GM23248 (cell line): ENCODE measurements around the gene SERPINA6. TPM values are rescaled to one million over a fixed set of nuclear protein-coding genes. Genes with fewer than 3 reads are reported as not detected.
"Not testable (repeated sequence)": the region's sequence is repeated elsewhere in the genome, so short reads cannot be mapped to it uniquely, and the experiment has no call there.

Source experiments
- DNase-seq: peaks from one replicate; pipeline ENCODE4 v3.0.0-alpha.2; 2015
- H2AFZ ChIP-seq: fragments of 200-600 bp; sonication (generic); 2 replicates; pipeline ENCODE4 v1.6.1; 2016; ENCODE audit warnings: antibody characterized with exemption
- H3F3A ChIP-seq: fragments of 200-600 bp; sonication (generic); 2 replicates; pipeline ENCODE4 v1.6.1; 2016; ENCODE audit warnings: mild to moderate bottlenecking, antibody characterized with exemption, mixed run types; ENCODE audit not compliant: insufficient read depth
- H3K27ac ChIP-seq: fragments of 200-600 bp; sonication (generic); 2 replicates; pipeline ENCODE4 v1.5.1; 2016; ENCODE audit warnings: mild to moderate bottlenecking
- H3K27me3 ChIP-seq: fragments of 200-600 bp; sonication (generic); replicated peaks from 2 replicates; pipeline ENCODE4 v1.6.1; 2016; ENCODE audit warnings: mild to moderate bottlenecking; ENCODE audit not compliant: insufficient read depth
- H3K36me3 ChIP-seq: fragments of 200-600 bp; sonication (generic); 2 replicates; pipeline ENCODE4 v1.6.1; 2016; ENCODE audit warnings: low read depth, mild to moderate bottlenecking
- H3K4me1 ChIP-seq: fragments of 200-600 bp; sonication (generic); 2 replicates; pipeline ENCODE4 v1.6.1; 2016; ENCODE audit warnings: mild to moderate bottlenecking; ENCODE audit not compliant: insufficient read depth
- H3K4me2 ChIP-seq: fragments of 200-600 bp; sonication (generic); one replicate; pipeline ENCODE4 v1.6.1; 2016; ENCODE audit warnings: mild to moderate bottlenecking; ENCODE audit not compliant: unreplicated experiment
- H3K4me3 ChIP-seq: fragments of 200-600 bp; sonication (generic); 2 replicates; pipeline ENCODE4 v1.5.1; 2016; ENCODE audit warnings: mild to moderate bottlenecking
- H3K79me2 ChIP-seq: fragments of 200-600 bp; sonication (generic); 2 replicates; pipeline ENCODE4 v1.6.1; 2016; ENCODE audit warnings: mild to moderate bottlenecking; ENCODE audit not compliant: insufficient read depth
- H3K9ac ChIP-seq: fragments of 200-600 bp; sonication (generic); 2 replicates; pipeline ENCODE4 v1.6.1; 2016; ENCODE audit warnings: mild to moderate bottlenecking
- H3K9me2 ChIP-seq: fragments of 200-600 bp; sonication (generic); 2 replicates; pipeline ENCODE4 v1.6.1; 2016; ENCODE audit warnings: mixed run types, mild to moderate bottlenecking, moderate library complexity; ENCODE audit not compliant: insufficient read depth
- H3K9me3 ChIP-seq: fragments of 200-600 bp; sonication (generic); one replicate; pipeline ENCODE4 v1.6.1; 2017; ENCODE audit warnings: low read depth
- H4K20me1 ChIP-seq: fragments of 200-600 bp; sonication (generic); 2 replicates; pipeline ENCODE4 v1.6.0; 2016; ENCODE audit not compliant: insufficient read depth
- EZH2 ChIP-seq: fragments of 200-600 bp; sonication (generic); IDR thresholded peaks from 2 replicates; pipeline ENCODE4 v1.6.1; 2018; ENCODE audit warnings: antibody characterized with exemption, mild to moderate bottlenecking; ENCODE audit not compliant: insufficient read depth, poor library complexity, severe bottlenecking
- EZH2phosphoT487 ChIP-seq: fragments of 200-600 bp; sonication (generic); IDR thresholded peaks from 2 replicates; pipeline ENCODE4 v1.6.1; 2018; ENCODE audit warnings: antibody characterized with exemption, moderate library complexity, mild to moderate bottlenecking, low read depth; ENCODE audit not compliant: insufficient read depth
- WGBS, 2 experiments: methylation state at CpG; one replicate each; pipeline ENCODE4 v1.1.6; 2015 to 2017; ENCODE audit warnings: low lambda C conversion rate in 2 of 2, low coverage in 1 of 2; ENCODE audit errors: missing lambda C conversion rate in 2 of 2; 5-methylcytosine and 5-hydroxymethylcytosine counted together
- in situ Hi-C: fragments of 300-500 bp; cut with MboI; formaldehyde crosslinking; loops from 2 replicates; pipeline ENCODE4 v1.15.0; 2020
- polyA plus RNA-seq: library from polyadenylated mRNA; unstranded; fragments of >200 nt; fragmentation: Nextera tagmentation; extraction: Ambion mirVana; gene quantifications from 2 replicates; pipeline ENCODE4 v1.2.1, GENCODE V29; 2016
- total RNA-seq: library from RNA; depleted of rRNA; stranded (reverse); fragments of >200 nt; shearing (Covaris generic); gene quantifications from 2 replicates; pipeline ENCODE4 v1.2.3, GENCODE V29; 2014; rRNA removed

The SERPINA6 gene
- total RNA-seq (not detected in 2 replicates), polyA plus RNA-seq (not detected in 2 replicates)

- no peaks in the 10 kb centered on the region for H4K20me1 ChIP-seq
- H3K27ac ChIP-seq = no peak within 1 kb of the TSS
- H3K4me1 ChIP-seq = peaks cover 12% of the 10 kb centered on the region
- peaks cover 15% of the 10 kb centered on the region for H3F3A ChIP-seq
- no peaks in the 10 kb centered on the region for H3K9me3 ChIP-seq
- H2AFZ ChIP-seq = peak within 1 kb of the TSS; percentile 72
- H3K79me2 ChIP-seq = no peaks in the 10 kb centered on the region
- peak; percentile 64 for DNase-seq
- peak within 1 kb of the TSS; percentile 79 for H3K4me2 ChIP-seq
- 14 to 22% methylated on average over 14 to 15 of the region's 15 CpGs for WGBS, 2 experiments
- in situ Hi-C loops = no loop called here
- H3K9me2 ChIP-seq = no peaks in the 10 kb centered on the region
- peak within 1 kb of the TSS; percentile 2; the same call in 1 of the 2 replicates for H3K9ac ChIP-seq
- no peaks in the 10 kb centered on the region for H3K27me3 ChIP-seq
- TF ChIP-seq EZH2phosphoT487 (no peak), EZH2 (no peak)
- H3K36me3 ChIP-seq = no peaks in the 10 kb centered on the region
- H3K4me3 ChIP-seq = peak within 1 kb of the TSS; percentile 35; the same call in 1 of the 2 replicates
Observed at GRCh38 chr14:94322648-94323570, at the start of gene SERPINA6. SERPINA6 (minus strand) TSS chr14:94323336; CDS start chr14:94314648, 8,688 bp downstream.

GRCh38 chr14:94372021-94372605, 49.0 kb upstream of the SERPINA6 start:
- Histone ChIP-seq H3K4me3 (no peak overlapping the region), H3K9me3 (no peaks in the 10 kb centered on the region), H3K9ac (no peak overlapping the region), H3K4me2 (no peak overlapping the region), H3K27me3 (no peaks in the 10 kb centered on the region), H4K20me1 (no peaks in the 10 kb centered on the region), H3K27ac (no peak overlapping the region), H3K9me2 (no peaks in the 10 kb centered on the region), H3K36me3 (no peaks in the 10 kb centered on the region), H3K79me2 (no peaks in the 10 kb centered on the region), H2AFZ (no peak overlapping the region), H3K4me1 (peaks cover 17% of the 10 kb centered on the region), H3F3A (peaks cover 20% of the 10 kb centered on the region)
- in situ Hi-C loops = no loop called here
- no peak for DNase-seq
- WGBS, 2 experiments = 94 to 97% methylated on average over 11 to 13 of the region's 13 CpGs
- no peak for TF ChIP-seq EZH2phosphoT487
- no peak for TF ChIP-seq EZH2

- H3K4me2 ChIP-seq = no peak overlapping the region
- H3F3A ChIP-seq = peaks cover 20% of the 10 kb centered on the region
- no peaks in the 10 kb centered on the region for H3K27me3 ChIP-seq
- no peaks in the 10 kb centered on the region for H3K36me3 ChIP-seq
- no peaks in the 10 kb centered on the region for H4K20me1 ChIP-seq
- in situ Hi-C loops = no loop called here
- H3K9me3 ChIP-seq = no peaks in the 10 kb centered on the region
- DNase-seq = no peak
- H3K4me1 ChIP-seq = peaks cover 17% of the 10 kb centered on the region
- no peak overlapping the region for H3K9ac ChIP-seq
- TF ChIP-seq EZH2 (no peak), EZH2phosphoT487 (no peak)
- H3K4me3 ChIP-seq = no peak overlapping the region
- H3K27ac ChIP-seq = no peak overlapping the region
- H2AFZ ChIP-seq = no peak overlapping the region
- H3K9me2 ChIP-seq = no peaks in the 10 kb centered on the region
- no peaks in the 10 kb centered on the region for H3K79me2 ChIP-seq
- 85 to 91% methylated on average over 6 of the region's 6 CpGs for WGBS, 2 experiments
Observed at GRCh38 chr14:94370524-94370910, 47.4 kb upstream of the SERPINA6 start.

- H3K27me3 ChIP-seq, H3K9me3 ChIP-seq, H3K36me3 ChIP-seq, in situ Hi-C loops, H3K9ac ChIP-seq, H3K4me2 ChIP-seq, H3K79me2 ChIP-seq, H3K9me2 ChIP-seq, H4K20me1 ChIP-seq, H3K27ac ChIP-seq, H2AFZ ChIP-seq, H3K4me3 ChIP-seq, DNase-seq: not testable (repeated sequence)
- H3F3A ChIP-seq = peaks cover 20% of the 10 kb centered on the region
- H3K4me1 ChIP-seq = peaks cover 17% of the 10 kb centered on the region
- WGBS, 2 experiments = 89 to 94% methylated on average over 19 to 22 of the region's 22 CpGs
Observed at GRCh38 chr14:94369766-94370523, 46.8 kb upstream of the SERPINA6 start.
